ENCODE results near the gene EGFR. TPM values are rescaled to one million over a fixed set of nuclear protein-coding genes. Genes with fewer than 3 reads are reported as not detected.

Gene EGFR
- total RNA-seq, 2 donors from 2014 or later = 57.8 to 63.4 TPM

DNA sequence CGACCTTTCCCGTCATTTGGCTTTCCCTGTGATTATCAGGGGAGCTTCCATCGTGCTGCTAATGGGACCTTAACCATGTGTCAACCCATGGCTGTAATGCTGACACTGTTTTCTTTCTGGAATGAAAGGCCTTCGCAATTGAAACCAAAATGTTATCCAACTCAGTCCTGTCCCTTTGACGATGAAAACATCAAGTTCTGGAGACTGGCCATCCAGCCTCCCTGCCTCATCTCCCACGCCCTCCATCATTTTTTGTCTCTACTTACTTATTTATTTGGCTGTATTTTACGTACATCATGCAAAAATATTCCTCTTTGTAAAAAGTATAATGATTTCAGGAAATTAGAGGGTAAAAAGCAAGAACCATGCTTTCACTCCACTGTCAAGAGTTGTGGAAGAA is 69.8 kb downstream of the EGFR start:
- intact Hi-C loops (cut with DNase I) = loop anchor here (5.0 kb wide), 1 partner anchor 34 kb away; no protein-coding TSS in a partner anchor
- DNase-seq = no peak
- H3K36me3 ChIP-seq = no peaks in the 10 kb centered on the region
- TF ChIP-seq, protein P1, sequence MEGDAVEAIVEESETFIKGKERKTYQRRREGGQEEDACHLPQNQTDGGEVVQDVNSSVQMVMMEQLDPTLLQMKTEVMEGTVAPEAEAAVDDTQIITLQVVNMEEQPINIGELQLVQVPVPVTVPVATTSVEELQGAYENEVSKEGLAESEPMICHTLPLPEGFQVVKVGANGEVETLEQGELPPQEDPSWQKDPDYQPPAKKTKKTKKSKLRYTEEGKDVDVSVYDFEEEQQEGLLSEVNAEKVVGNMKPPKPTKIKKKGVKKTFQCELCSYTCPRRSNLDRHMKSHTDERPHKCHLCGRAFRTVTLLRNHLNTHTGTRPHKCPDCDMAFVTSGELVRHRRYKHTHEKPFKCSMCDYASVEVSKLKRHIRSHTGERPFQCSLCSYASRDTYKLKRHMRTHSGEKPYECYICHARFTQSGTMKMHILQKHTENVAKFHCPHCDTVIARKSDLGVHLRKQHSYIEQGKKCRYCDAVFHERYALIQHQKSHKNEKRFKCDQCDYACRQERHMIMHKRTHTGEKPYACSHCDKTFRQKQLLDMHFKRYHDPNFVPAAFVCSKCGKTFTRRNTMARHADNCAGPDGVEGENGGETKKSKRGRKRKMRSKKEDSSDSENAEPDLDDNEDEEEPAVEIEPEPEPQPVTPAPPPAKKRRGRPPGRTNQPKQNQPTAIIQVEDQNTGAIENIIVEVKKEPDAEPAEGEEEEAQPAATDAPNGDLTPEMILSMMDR (IDR thresholded peaks at IDR 0.05) = no peak
- no peak overlapping the region for H3K27ac ChIP-seq
- no peak overlapping the region for H3K4me3 ChIP-seq
- no peak overlapping the region for H3K9ac ChIP-seq (ENCODE audit: low read depth in 2 of 2, low read length in 2 of 2)
- no peaks in the 10 kb centered on the region for H3K4me1 ChIP-seq
- no peaks in the 10 kb centered on the region for H3K9me3 ChIP-seq
- H3K27me3 ChIP-seq = no peaks in the 10 kb centered on the region

DNA sequence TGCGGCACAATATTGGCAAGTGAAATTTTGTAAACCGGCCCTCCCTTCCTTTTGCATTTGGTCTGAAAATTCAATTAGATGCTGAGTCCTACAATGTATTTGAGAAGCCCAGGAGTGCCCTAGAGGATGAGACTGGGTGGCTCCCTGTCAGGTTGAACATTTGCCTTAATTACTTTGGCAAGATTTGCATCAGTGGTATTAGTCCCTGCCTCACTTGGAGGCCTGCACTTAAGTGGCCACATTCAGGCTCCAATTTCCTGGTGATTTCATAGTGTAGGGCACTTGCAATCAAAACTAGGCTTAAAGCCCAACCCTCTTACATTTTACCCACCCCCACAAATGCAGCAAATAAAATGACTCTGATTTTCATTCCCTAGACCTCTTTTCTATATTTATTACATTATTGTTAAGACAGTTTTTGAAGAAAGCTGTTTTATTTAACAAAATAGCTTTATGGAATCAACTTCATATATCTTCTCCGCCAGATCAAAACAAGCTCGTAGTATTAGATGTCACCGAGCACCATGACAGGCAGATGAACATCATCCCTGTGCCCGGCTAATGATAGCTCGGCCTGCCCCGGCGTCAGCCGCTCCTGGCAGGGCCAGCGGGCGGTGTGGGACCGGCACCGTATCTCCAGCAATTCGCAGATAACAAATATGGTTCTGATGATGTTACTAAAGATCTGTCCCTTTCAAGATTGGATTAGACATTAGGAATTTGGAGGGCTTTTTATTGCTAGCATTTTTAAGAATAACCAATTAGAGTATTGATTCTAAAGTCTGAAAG is 73.6 kb downstream of the EGFR start:
- TF ChIP-seq, protein P1 (IDR thresholded peaks at IDR 0.05) = no peak
- no peaks in the 10 kb centered on the region for H3K4me1 ChIP-seq
- no peak overlapping the region for H3K27ac ChIP-seq
- H3K4me3 ChIP-seq = no peak overlapping the region
- H3K27me3 ChIP-seq = no peaks in the 10 kb centered on the region
- DNase-seq = no peak
- no peaks in the 10 kb centered on the region for H3K36me3 ChIP-seq
- intact Hi-C loops (cut with DNase I) = no loop called here
- H3K9ac ChIP-seq (ENCODE audit: low read depth in 2 of 2, low read length in 2 of 2) = no peak overlapping the region
- no peaks in the 10 kb centered on the region for H3K9me3 ChIP-seq

DNA sequence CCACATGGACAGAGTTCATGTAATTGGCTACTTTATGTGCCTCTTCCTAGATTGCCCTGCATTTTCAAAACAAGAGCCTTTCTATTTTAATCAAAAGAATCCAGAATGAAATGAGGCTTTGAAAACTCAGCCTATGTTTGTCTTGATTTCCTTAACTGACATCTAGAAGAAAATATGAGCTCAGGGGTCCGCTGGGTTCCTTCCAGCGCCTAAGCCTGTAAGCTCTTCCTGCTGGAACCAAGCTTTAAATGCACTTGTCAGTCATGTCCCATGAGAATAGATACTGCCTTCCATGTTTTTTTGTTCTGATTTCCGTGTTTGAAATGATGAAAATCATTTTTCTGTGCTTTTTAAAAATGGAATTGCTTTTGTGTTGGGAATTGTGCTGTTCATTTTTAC is 74.2 kb downstream of the EGFR start:
- H3K27me3 ChIP-seq = no peaks in the 10 kb centered on the region
- TF ChIP-seq, protein P1 (IDR thresholded peaks at IDR 0.05) = no peak
- no peak overlapping the region for H3K9ac ChIP-seq (ENCODE audit: low read depth in 2 of 2, low read length in 2 of 2)
- no peaks in the 10 kb centered on the region for H3K36me3 ChIP-seq
- no peak overlapping the region for H3K4me3 ChIP-seq
- H3K4me1 ChIP-seq = no peaks in the 10 kb centered on the region
- no peak overlapping the region for H3K27ac ChIP-seq
- DNase-seq = no peak
- intact Hi-C loops (cut with DNase I) = no loop called here
- H3K9me3 ChIP-seq = no peaks in the 10 kb centered on the region

DNA sequence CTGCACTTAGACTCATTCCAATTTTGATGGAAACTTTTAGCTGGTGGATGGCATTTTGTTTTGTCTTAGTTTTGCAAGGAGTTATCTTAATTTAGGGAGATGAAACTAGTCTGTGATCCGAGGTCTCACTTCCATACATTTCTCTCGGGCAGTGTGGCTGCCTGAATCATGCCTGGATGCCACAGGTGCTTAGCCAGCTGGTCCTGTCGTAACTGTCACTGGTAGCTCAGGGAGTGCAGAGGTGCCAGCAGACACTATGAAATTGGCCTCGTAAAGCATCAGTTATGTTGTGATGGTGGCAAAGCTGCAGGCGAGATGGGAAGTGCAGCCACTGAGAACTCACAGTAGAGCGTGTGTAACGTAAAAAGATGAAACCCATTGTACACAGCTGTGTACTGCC is 74.9 kb downstream of the EGFR start:
- DNase-seq = no peak
- intact Hi-C loops (cut with DNase I) = no loop called here
- Histone ChIP-seq H3K36me3 (no peaks in the 10 kb centered on the region), H3K9me3 (no peaks in the 10 kb centered on the region), H3K9ac (ENCODE audit: low read depth in 2 of 2, low read length in 2 of 2) (no peak overlapping the region), H3K4me1 (no peaks in the 10 kb centered on the region), H3K4me3 (no peak overlapping the region), H3K27ac (no peak overlapping the region), H3K27me3 (no peaks in the 10 kb centered on the region)
- TF ChIP-seq, protein P1 (IDR thresholded peaks at IDR 0.05) = no peak

DNA sequence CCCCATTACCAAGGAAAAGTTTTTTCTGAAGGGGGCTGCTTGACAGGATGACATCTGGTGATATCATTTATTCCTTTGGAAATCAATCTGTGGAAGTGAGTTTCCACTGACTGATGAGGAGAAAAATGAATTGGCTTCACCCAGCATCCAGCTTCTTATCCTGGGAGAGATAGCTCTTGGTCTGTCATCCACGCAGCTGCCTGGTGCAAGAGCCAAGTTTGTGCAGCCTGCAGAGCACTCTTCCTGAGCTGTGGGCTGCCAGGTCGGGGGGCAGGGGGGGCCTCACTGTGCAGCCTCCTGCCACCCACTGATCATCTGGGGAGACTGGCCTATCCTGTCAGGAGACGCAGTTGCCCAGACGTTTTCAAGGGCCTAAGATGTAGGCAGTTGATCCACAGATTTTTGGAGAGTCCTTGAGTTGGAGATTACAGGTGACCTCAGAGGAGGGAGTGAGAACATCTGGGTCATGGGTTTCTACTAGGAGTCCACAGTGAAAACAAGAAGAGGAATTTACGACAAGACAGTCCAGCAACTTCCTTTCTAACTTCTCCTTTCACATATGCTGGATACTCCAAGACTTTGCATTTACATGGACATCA is 75.4 kb downstream of the EGFR start:
- TF ChIP-seq, protein P1 (IDR thresholded peaks at IDR 0.05) = no peak
- DNase-seq = no peak
- Histone ChIP-seq H3K27ac (no peak overlapping the region), H3K4me1 (no peaks in the 10 kb centered on the region), H3K36me3 (no peaks in the 10 kb centered on the region), H3K9me3 (no peaks in the 10 kb centered on the region), H3K9ac (ENCODE audit: low read depth in 2 of 2, low read length in 2 of 2) (no peak overlapping the region), H3K4me3 (no peak overlapping the region), H3K27me3 (no peaks in the 10 kb centered on the region)
- intact Hi-C loops (cut with DNase I) = no loop called here
